Ovary (tissue), 9 donors: ENCODE results near the gene PARP3. TPM values are rescaled to one million over a fixed set of nuclear protein-coding genes. Genes with fewer than 3 reads are reported as not detected.
A peak's percentile ranks its signal among the peaks of the same experiment; 100 is the strongest.

ENCODE experiments used
- DNase-seq, 5 donors: peaks; one replicate each; pipeline ENCODE4 v3.0.0-alpha.2; 2019 to 2020
- H3K27ac ChIP-seq, 2 donors: fragments of 200-600 bp; one replicate each; pipeline versions ENCODE4 v1.5.1 to v1.8.0; 2019 to 2022
- H3K27me3 ChIP-seq: fragments of 200-600 bp; one replicate; pipeline ENCODE4 v1.8.0; 2022
- H3K36me3 ChIP-seq: fragments of 200-600 bp; sonication (generic); one replicate; pipeline ENCODE4 v1.5.1; 2019
- H3K4me1 ChIP-seq: one replicate; pipeline ENCODE4 v1.8.1; 2013; ENCODE audit warnings: mild to moderate bottlenecking, moderate library complexity; ENCODE audit not compliant: insufficient read depth
- H3K4me3 ChIP-seq: fragments of 200-600 bp; sonication (generic); one replicate; pipeline ENCODE4 v1.5.1; 2017
- H3K9me3 ChIP-seq, 2 donors: fragments of 200-600 bp in 1 of 2; sonication (generic) in 1 of 2; one replicate each; pipeline versions ENCODE4 v1.5.1 to v1.8.1; 2013 to 2019; ENCODE audit warnings: mild to moderate bottlenecking in 1 of 2, moderate library complexity in 1 of 2
- CTCF ChIP-seq, 3 donors: fragments of 450-650 bp in 2 of 3; fragments of 200-600 bp in 1 of 3; IDR thresholded peaks; one replicate each; pipeline versions ENCODE4 v1.5.1 to v1.8.0; 2016 to 2022; ENCODE audit warnings: antibody characterized with exemption in 3 of 3, mild to moderate bottlenecking in 1 of 3
- EP300 ChIP-seq: sonication (generic); formaldehyde crosslinking; IDR thresholded peaks from one replicate; pipeline ENCODE4 v1.6.1; 2017; ENCODE audit warnings: antibody characterized with exemption
- POLR2A ChIP-seq: fragments of 450-650 bp; IDR thresholded peaks from one replicate; pipeline ENCODE4 v1.6.1; 2017; ENCODE audit warnings: antibody characterized with exemption, mild to moderate bottlenecking, moderate library complexity
- WGBS, 3 donors: extraction: QIAGEN DNeasy Blood & Tissue Kit in 1 of 3; methylation state at CpG; one replicate each; pipeline versions ENCODE4 v1.1.5 to v1.1.7; 2013 to 2017; 5-methylcytosine and 5-hydroxymethylcytosine counted together
- intact Hi-C, 4 donors: fragments of 100-400 bp; cut with DNase I; formaldehyde crosslinking; loops; one replicate each; pipeline versions ENCODE4 v1.11.0 to v1.15.1; 2022 to 2023
- polyA plus RNA-seq, 2 donors: library from polyadenylated mRNA; stranded (reverse); fragments of 200-250 nt in 1 of 2; fragments of 350-450 nt in 1 of 2; fragmentation: Illumina TruSeq in 1 of 2; extraction: RNeasy Lipid Tissue Mini Kit (QIAGEN cat#74804) in 1 of 2; gene quantifications; one replicate each; pipeline ENCODE4 v1.2.3, GENCODE V29; 2013 to 2014
- total RNA-seq, 7 donors: library from RNA; depleted of rRNA in 2 of 7; stranded (reverse); fragments of >200 nt in 2 of 7; fragmentation: NEBNext Ultra II Directional in 3 of 7; extraction: Animal tissue kit (Norgen Biotek cat#: 25700) in 3 of 7; gene quantifications; one replicate each; pipeline versions ENCODE4 v1.1.0 to v1.2.4, GENCODE V29; 2016 to 2023
- donor health status: DM: no; HTN: no; CAD: no; lungs with moderate emphysema.
- donor health status: DM: no; HTN: no; CAD: no.
- donor health status: Bipolar disorder and iron deficiency.
- donor health status: DM: yes; HTN: yes; CAD: no.
- donor health status: DM: no; HTN: no; CAD: no.
- donor health status: DM: yes; HTN: yes; CAD: no.

Gene PARP3
- total and polyA plus RNA-seq, 9 donors: 8.2 to 19.4 (median 11.0) TPM

GRCh38 chr3:51957520-51958205 is 15.5 kb downstream of the PARP3 start:
- no peaks in the 10 kb centered on the region for H3K9me3 ChIP-seq
- intact Hi-C loops: no loop called here
- DNase-seq: no peak
- no peaks in the 10 kb centered on the region for H3K27me3 ChIP-seq
- 93 to 94% (median 94%) methylated on average over 15 of the region's 15 CpGs for WGBS, 3 donors
- H3K36me3 ChIP-seq: no peaks in the 10 kb centered on the region
- H3K4me1 ChIP-seq: peaks cover 11% of the 10 kb centered on the region
- no peak overlapping the region for H3K27ac ChIP-seq
- TF ChIP-seq POLR2A (no peak), CTCF (IDR thresholded peaks at IDR 0.05) (no peak), EP300 (no peak)
- no peak overlapping the region for H3K4me3 ChIP-seq

- Histone ChIP-seq H3K9me3 (no peaks in the 10 kb centered on the region), H3K4me3 (no peak overlapping the region), H3K4me1 (peaks cover 14% of the 10 kb centered on the region), H3K36me3 (no peaks in the 10 kb centered on the region), H3K27ac (no peak overlapping the region), H3K27me3 (no peaks in the 10 kb centered on the region)
- 92 to 95% (median 93%) methylated on average over 20 of the region's 20 CpGs for WGBS, 3 donors
- DNase-seq: peak in 1 of 5 donors; percentile 28
- intact Hi-C loops: no loop called here
- TF ChIP-seq EP300: no peak
- no peak for TF ChIP-seq POLR2A
- TF ChIP-seq CTCF (IDR thresholded peaks at IDR 0.05): no peak
Observed at GRCh38 chr3:51958603-51959521, 16.7 kb downstream of the PARP3 start.

DNA sequence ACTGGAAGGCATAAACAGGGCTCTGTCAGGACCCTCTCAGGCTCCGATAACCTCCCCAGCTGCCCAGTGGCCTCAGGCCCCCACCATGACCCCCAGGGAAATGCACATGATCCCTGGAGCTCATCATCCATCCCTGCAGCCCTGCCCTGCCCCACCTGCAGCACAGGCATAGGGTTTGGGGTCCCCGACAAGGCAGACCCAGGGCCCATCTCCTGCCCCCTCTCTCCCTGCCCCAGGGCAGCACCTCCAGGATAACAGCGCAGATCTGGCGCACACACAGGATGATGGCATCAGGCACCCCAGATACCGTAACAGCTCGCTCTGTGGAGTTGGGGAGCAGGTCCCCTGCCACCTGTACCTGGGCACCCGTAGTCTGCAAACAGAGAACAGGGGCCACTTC is 17.5 kb downstream of the PARP3 start:
- no peak for TF ChIP-seq EP300
- TF ChIP-seq CTCF (IDR thresholded peaks at IDR 0.05): no peak
- no peak for TF ChIP-seq POLR2A
- Histone ChIP-seq H3K27me3 (no peaks in the 10 kb centered on the region), H3K27ac (no peak overlapping the region), H3K36me3 (no peaks in the 10 kb centered on the region), H3K9me3 (no peaks in the 10 kb centered on the region), H3K4me3 (no peak overlapping the region), H3K4me1 (peaks cover 14% of the 10 kb centered on the region)
- 94 to 98% (median 97%) methylated on average over 7 of the region's 7 CpGs for WGBS, 3 donors
- peak in 1 of 5 donors; percentile 15 for DNase-seq
- intact Hi-C loops: no loop called here

DNA sequence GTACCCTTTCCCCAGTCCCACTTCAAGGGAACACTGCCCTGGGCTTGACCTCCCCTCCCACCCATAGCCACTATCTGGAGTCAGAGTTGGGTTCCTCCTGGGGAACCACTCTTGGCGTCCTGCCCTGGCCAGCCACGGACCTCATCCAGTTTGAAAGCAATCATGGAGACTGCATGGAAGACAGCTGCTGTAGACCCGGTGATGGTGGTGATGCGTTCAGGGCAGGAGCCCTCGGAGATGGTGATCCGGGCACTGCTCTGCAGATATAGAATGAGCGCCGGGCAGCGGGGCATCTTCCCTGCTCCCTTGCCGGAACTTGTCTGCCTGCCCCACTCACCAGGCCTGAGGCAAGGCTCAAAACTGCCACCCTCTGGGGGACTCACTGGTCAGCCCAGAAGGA is 18.2 kb downstream of the PARP3 start:
- DNase-seq: peak in 1 of 5 donors; percentile 28
- intact Hi-C loops: no loop called here
- peaks cover 14% of the 10 kb centered on the region for H3K4me1 ChIP-seq

More for the DNA sequence above, 18.2 kb downstream of the PARP3 start:
- H3K4me3 ChIP-seq: no peak overlapping the region
- WGBS, 3 donors: 81 to 87% (median 85%) methylated on average over 10 of the region's 10 CpGs
- H3K9me3 ChIP-seq: no peaks in the 10 kb centered on the region
- TF ChIP-seq EP300: no peak
- no peak for TF ChIP-seq POLR2A
- TF ChIP-seq CTCF (IDR thresholded peaks at IDR 0.05): no peak
- H3K27ac ChIP-seq: no peak overlapping the region
- H3K27me3 ChIP-seq: no peaks in the 10 kb centered on the region
- no peaks in the 10 kb centered on the region for H3K36me3 ChIP-seq
